ENCODE data around the gene PRKAR1B. TPM values are rescaled to one million over a fixed set of nuclear protein-coding genes. Genes with fewer than 3 reads are reported as not detected.

Gene PRKAR1B
- total RNA-seq, 2 donors from 2014 or later = 2.0 to 3.4 TPM

DNA sequence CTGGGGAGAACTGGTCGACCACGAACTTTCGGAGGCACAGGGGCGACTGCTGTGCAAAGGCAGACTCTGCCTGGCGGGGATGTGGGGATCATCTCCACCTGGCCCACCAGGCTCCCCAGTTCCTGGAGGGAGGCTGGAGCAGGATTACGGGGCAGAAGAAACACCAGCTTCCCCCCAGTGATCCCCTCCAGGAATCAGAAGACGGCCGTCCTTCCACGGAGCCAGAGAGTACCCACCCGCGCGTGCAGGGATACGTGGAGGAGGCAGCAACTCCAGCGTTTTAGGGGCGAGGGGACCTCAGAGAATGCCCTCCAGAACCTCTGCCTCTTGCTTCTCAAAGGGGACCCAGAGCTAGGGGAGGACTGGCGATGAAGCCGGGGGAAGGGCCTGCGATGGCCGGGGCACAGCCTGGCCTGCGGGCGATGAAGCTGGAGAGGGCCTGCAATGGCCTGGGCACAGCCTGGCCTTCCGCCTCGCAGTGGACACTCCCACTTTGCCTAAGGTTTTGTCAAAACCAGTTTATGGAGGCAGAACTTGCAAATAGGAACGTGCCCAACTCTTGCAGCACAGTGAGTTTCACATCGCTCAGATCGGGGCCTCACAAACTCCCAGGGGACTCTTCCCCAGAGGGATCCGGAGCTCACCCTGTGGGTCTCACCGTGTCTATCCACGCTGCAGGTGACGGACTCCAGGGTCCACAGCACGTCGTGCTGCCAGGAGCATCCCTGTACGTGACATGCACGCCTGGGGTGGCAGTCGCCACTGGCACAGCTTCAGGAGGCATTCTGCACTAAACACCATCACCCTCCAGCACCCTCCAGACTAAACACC, 129.5 kb downstream of the PRKAR1B start:
- ATAC-seq (no peak), DNase-seq (no peak)
- no peak for TF ChIP-seq POLR2A (IDR thresholded peaks at IDR 0.05)
- TF ChIP-seq, protein P1, sequence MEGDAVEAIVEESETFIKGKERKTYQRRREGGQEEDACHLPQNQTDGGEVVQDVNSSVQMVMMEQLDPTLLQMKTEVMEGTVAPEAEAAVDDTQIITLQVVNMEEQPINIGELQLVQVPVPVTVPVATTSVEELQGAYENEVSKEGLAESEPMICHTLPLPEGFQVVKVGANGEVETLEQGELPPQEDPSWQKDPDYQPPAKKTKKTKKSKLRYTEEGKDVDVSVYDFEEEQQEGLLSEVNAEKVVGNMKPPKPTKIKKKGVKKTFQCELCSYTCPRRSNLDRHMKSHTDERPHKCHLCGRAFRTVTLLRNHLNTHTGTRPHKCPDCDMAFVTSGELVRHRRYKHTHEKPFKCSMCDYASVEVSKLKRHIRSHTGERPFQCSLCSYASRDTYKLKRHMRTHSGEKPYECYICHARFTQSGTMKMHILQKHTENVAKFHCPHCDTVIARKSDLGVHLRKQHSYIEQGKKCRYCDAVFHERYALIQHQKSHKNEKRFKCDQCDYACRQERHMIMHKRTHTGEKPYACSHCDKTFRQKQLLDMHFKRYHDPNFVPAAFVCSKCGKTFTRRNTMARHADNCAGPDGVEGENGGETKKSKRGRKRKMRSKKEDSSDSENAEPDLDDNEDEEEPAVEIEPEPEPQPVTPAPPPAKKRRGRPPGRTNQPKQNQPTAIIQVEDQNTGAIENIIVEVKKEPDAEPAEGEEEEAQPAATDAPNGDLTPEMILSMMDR (IDR thresholded peaks at IDR 0.05) = no peak
- H3K4me1 ChIP-seq = no peaks in the 10 kb centered on the region
- WGBS, 2 donors = 90 to 94% methylated on average over 26 to 35 of the region's 35 CpGs
- no peaks in the 10 kb centered on the region for H3K36me3 ChIP-seq (replicated peaks in 1 of 2; ENCODE audit: insufficient read depth in 1 of 2, low read depth in 2 of 2)
- H3K27ac ChIP-seq = no peak overlapping the region
- no peaks in the 10 kb centered on the region for H3K27me3 ChIP-seq
- no peak overlapping the region for H3K4me3 ChIP-seq
- no peaks in the 10 kb centered on the region for H3K9me3 ChIP-seq
- intact Hi-C loops (cut with DNase I) = no loop called here

DNA sequence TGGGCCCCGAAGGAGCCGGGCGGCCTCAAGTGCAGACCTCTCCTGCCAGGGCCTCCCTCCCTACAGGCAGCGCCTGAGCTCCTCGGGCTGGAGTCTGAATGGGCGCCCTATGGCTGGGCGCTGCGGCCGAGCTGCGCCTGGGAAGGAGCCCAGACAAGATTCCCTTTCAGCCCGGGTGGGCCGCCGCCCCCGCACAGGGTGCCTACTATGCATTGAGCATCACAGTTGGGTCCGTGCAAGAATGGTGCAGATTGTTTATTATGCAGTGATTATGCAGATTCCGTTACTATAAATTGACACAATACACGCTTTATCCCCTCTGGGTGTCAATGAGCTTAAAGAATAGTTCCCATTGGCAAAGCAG, 130.3 kb downstream of the PRKAR1B start:
- intact Hi-C loops (cut with DNase I) = no loop called here
- Histone ChIP-seq H3K9me3 (no peaks in the 10 kb centered on the region), H3K27ac (no peak overlapping the region), H3K27me3 (no peaks in the 10 kb centered on the region), H3K4me1 (no peaks in the 10 kb centered on the region), H3K4me3 (no peak overlapping the region), H3K36me3 (replicated peaks in 1 of 2; ENCODE audit: insufficient read depth in 1 of 2, low read depth in 2 of 2) (no peaks in the 10 kb centered on the region)
- 91 to 94% methylated on average over 16 to 17 of the region's 17 CpGs for WGBS, 2 donors
- no peak for ATAC-seq
- TF ChIP-seq, protein P1 (IDR thresholded peaks at IDR 0.05) = no peak
- no peak for TF ChIP-seq POLR2A (IDR thresholded peaks at IDR 0.05)
- no peak for DNase-seq

DNA sequence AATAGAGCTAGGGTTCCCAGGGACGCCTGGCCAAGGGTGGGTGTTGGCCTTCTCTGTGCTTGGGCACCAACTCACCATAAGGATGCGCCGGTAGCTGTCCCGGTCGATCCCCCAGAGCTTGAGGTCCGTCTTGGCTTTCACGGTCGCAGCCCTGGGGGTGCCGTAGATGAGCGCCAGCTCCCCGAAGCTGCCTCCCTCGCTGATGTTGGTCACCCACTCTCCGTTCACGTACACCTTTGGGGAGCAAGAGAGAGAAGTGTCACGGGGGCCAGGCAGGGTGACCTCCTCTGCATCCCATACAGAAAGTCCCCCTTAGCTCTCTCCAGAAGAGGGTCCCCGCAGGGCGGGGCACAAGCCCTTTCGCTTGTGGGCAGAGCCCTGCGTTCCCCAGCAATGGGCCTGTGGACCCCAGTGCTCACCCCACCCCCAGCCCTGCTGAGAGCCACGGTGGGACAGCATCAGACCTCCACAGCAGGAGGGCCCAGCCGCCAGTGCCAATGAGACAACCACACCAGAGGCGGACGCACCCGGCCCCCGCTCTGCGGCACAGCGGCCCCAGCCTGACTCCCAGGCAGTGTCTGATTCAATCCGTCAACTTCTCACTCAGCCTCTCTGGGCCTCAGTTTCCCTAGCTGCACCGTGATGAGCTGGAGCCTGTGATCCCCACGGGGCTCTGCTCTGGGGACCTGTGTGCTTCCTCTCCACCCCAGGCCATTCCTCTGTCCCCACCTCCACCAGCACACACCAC, 130.8 kb downstream of the PRKAR1B start:
- no peaks in the 10 kb centered on the region for H3K9me3 ChIP-seq
- WGBS, 2 donors = 91 to 98% methylated on average over 23 to 27 of the region's 30 CpGs
- no peak overlapping the region for H3K4me3 ChIP-seq
- no peaks in the 10 kb centered on the region for H3K36me3 ChIP-seq (replicated peaks in 1 of 2; ENCODE audit: insufficient read depth in 1 of 2, low read depth in 2 of 2)
- ATAC-seq (no peak), DNase-seq (no peak)
- H3K27me3 ChIP-seq = no peaks in the 10 kb centered on the region
- no peak for TF ChIP-seq POLR2A (IDR thresholded peaks at IDR 0.05)
- TF ChIP-seq, protein P1 (IDR thresholded peaks at IDR 0.05) = no peak
- intact Hi-C loops (cut with DNase I) = no loop called here
- peaks cover 4% of the 10 kb centered on the region for H3K4me1 ChIP-seq
- no peak overlapping the region for H3K27ac ChIP-seq

DNA sequence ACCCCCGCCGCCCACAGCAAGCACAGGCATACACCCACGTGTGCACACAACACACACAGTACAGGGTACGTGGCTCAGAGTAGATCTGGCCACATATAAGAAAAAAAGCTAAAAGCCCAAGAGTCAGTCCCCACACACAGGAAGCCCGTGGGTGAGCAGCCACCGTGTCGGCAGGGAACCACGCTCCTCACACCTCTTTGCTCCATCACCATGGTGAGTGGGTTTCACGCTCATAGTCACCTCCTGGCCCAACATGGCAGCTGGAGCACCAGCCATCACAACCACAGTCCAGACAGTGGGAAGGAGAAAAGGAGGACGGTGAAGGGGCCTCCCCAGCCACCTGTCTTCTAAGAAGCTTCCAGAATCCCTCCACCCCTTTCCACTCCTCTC, 131.5 kb downstream of the PRKAR1B start:
- intact Hi-C loops (cut with DNase I) = no loop called here
- peaks cover 8% of the 10 kb centered on the region for H3K4me1 ChIP-seq
- WGBS, 2 donors = 94 to 95% methylated on average over 9 to 10 of the region's 10 CpGs
- no peaks in the 10 kb centered on the region for H3K9me3 ChIP-seq
- no peaks in the 10 kb centered on the region for H3K36me3 ChIP-seq (replicated peaks in 1 of 2; ENCODE audit: insufficient read depth in 1 of 2, low read depth in 2 of 2)
- no peak overlapping the region for H3K4me3 ChIP-seq
- H3K27ac ChIP-seq = no peak overlapping the region
- no peaks in the 10 kb centered on the region for H3K27me3 ChIP-seq
- TF ChIP-seq, protein P1 (IDR thresholded peaks at IDR 0.05) = no peak
- TF ChIP-seq POLR2A (IDR thresholded peaks at IDR 0.05) = no peak
- ATAC-seq = no peak
- DNase-seq = no peak
